HG03378 (cell line): ENCODE data around the gene EGFL6.

Source experiments
- ATAC-seq: cut with Tn5 transposase; IDR thresholded peaks from one replicate; pipeline ENCODE4 v1.9.1; 2021; ENCODE audit warnings: mild to moderate bottlenecking, moderate library complexity; ENCODE audit not compliant: unreplicated experiment

The EGFL6 gene

GRCh38 chrX:13569479-13570260 lies at the start of gene EGFL6:
EGFL6 (plus strand) TSS chrX:13569601; CDS start chrX:13569862, 261 bp downstream.
- ATAC-seq, result no peak

GRCh38 chrX:13520351-13520750 lies 49.0 kb upstream of the EGFL6 start:
- ATAC-seq, result no peak

GRCh38 chrX:13520936-13521335 lies 48.5 kb upstream of the EGFL6 start:
- no peak for ATAC-seq

GRCh38 chrX:13522811-13523210 lies 46.6 kb upstream of the EGFL6 start:
- no peak for ATAC-seq

GRCh38 chrX:13533726-13534125 lies 35.7 kb upstream of the EGFL6 start:
- no peak for ATAC-seq

GRCh38 chrX:13535376-13536165 lies 33.8 kb upstream of the EGFL6 start:
- no peak for ATAC-seq

GRCh38 chrX:13536551-13536950 lies 32.9 kb upstream of the EGFL6 start:
- ATAC-seq, result no peak

GRCh38 chrX:13538414-13538813 lies 31.0 kb upstream of the EGFL6 start:
- no peak for ATAC-seq

- ATAC-seq, result no peak
Observed at GRCh38 chrX:13540602-13541001, 28.8 kb upstream of the EGFL6 start.

- ATAC-seq, result no peak
Observed at GRCh38 chrX:13545726-13546125, 23.7 kb upstream of the EGFL6 start.

- no peak for ATAC-seq
Observed at GRCh38 chrX:13547671-13548070, 21.7 kb upstream of the EGFL6 start.

- ATAC-seq, result no peak
Observed at GRCh38 chrX:13550346-13550745, 19.1 kb upstream of the EGFL6 start.

- ATAC-seq, result no peak
Observed at GRCh38 chrX:13551610-13552009, 17.8 kb upstream of the EGFL6 start.

- ATAC-seq, result no peak
Observed at GRCh38 chrX:13552892-13553291, 16.5 kb upstream of the EGFL6 start.

- no peak for ATAC-seq
Observed at GRCh38 chrX:13565511-13565910, 3.9 kb upstream of the EGFL6 start.

GRCh38 chrX:13570261-13570605 lies 832 bp downstream of the EGFL6 start:
- ATAC-seq, result no peak

- ATAC-seq, result no peak
Observed at GRCh38 chrX:13571136-13571535, 1.7 kb downstream of the EGFL6 start.

- no peak for ATAC-seq
Observed at GRCh38 chrX:13574600-13574999, 5.2 kb downstream of the EGFL6 start.

GRCh38 chrX:13579661-13580060 lies 10.3 kb downstream of the EGFL6 start:
- no peak for ATAC-seq

- no peak for ATAC-seq
Observed at GRCh38 chrX:13581554-13581953, 12.2 kb downstream of the EGFL6 start.

GRCh38 chrX:13587786-13588477 lies 18.5 kb downstream of the EGFL6 start:
- no peak for ATAC-seq

- ATAC-seq, result no peak
Observed at GRCh38 chrX:13590207-13590606, 20.8 kb downstream of the EGFL6 start.
